ENCODE results near the gene CFAP20DC.

DNA sequence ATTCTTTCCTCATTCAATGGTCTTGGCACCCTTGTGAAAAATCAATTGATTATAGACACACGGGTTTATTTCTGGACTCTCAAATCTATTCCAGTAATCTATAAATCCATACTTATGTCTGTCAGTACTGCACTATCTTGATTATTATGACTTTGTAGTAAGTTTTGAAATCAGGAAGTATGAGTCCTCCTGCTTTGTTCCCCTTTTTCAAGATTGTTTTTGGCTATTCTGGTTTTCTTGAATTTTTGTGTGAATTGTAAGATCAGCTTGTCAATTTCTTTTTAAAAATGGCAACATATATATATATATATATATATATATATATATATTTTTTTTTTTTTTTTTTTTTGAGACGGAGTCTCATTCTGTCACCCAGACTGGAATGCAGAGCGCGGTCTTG is 32.3 kb upstream of the CFAP20DC start:
- TF ChIP-seq, protein P1, sequence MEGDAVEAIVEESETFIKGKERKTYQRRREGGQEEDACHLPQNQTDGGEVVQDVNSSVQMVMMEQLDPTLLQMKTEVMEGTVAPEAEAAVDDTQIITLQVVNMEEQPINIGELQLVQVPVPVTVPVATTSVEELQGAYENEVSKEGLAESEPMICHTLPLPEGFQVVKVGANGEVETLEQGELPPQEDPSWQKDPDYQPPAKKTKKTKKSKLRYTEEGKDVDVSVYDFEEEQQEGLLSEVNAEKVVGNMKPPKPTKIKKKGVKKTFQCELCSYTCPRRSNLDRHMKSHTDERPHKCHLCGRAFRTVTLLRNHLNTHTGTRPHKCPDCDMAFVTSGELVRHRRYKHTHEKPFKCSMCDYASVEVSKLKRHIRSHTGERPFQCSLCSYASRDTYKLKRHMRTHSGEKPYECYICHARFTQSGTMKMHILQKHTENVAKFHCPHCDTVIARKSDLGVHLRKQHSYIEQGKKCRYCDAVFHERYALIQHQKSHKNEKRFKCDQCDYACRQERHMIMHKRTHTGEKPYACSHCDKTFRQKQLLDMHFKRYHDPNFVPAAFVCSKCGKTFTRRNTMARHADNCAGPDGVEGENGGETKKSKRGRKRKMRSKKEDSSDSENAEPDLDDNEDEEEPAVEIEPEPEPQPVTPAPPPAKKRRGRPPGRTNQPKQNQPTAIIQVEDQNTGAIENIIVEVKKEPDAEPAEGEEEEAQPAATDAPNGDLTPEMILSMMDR (IDR thresholded peaks at IDR 0.05): no peak
- no peak for TF ChIP-seq POLR2A (IDR thresholded peaks at IDR 0.05)
